GM20431 (cell line): Measurements from ENCODE around the gene C1orf105.
"Not testable (repeated sequence)": the region's sequence is repeated elsewhere in the genome, so short reads cannot be mapped to it uniquely, and the experiment has no call there.

Experiments used
- in situ Hi-C: fragments of 300-500 bp; cut with MseI, MboI; formaldehyde crosslinking; loops from one replicate; pipeline ENCODE4 v1.15.0; 2020; ENCODE audit warnings: low sequenced_read_pairs; ENCODE audit not compliant: unreplicated experiment

The C1orf105 gene

DNA sequence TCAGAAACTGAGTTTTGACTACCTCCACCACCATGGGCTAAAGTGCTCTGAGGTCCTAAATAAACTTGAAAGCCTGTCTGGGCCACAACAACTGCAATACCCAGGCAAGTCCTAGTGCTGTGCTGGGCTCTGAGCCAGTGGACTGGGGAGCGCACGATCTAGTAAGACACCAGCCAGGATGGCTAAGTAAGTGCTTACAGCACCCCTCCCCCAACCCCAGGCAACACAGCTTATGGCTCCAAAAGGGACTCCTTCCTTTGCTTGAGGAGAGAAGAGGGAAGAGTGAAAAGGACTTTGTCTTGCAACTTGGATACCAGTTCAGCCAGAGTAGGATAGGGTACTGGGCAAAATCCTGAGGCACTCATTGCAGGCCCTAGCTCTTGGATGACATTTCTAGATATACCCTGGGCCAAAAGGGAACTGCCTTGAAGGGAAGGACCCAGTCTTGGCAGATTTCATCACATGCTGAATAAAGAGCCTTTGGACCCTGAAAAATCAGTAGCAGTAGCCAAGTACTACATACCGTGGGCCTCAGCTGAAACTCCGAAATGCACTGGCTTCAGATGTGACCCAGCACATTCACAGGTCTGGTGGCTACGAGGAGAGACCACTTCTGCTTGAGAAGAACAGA is 1.6 kb downstream of the C1orf105 start:
- in situ Hi-C loops = no loop called here

DNA sequence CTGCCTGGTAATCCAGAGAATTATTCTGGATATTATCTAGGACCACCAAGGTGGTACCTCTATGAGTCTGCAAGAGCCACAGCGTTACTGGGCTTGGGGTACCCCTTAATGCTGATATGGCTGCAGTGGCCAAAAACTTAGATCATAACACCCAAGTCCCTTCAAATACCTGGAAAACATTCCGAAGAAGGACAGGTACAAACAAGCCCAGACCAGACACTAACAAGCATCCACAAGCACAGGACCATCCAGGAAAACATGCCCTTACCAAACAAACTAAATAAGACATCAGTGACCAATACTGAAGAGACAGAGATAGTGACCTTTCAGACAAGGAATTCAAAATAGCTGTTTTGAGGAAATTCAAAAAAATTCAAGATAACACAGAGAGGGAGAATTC is 2.9 kb downstream of the C1orf105 start:
- in situ Hi-C loops = no loop called here

DNA sequence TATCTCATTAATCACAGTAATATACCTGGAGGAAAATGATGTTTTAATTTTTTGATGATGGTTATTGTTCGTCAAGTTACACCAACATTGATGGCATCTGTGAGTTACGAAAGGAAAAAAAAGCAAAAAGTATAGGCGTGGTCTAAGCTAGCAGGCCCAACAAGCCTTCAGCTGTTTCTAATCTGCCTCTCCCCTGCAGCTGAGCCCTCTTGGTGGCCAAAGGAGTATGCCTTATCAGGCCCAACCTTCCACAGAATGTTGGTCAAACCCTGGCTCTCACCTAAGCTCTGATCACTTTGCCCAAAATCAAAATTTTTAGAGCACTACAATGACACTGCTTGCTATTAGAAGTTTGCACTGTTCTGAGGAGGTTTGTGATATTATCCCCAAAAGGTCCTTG is 4.9 kb downstream of the C1orf105 start:
- in situ Hi-C loops = no loop called here

DNA sequence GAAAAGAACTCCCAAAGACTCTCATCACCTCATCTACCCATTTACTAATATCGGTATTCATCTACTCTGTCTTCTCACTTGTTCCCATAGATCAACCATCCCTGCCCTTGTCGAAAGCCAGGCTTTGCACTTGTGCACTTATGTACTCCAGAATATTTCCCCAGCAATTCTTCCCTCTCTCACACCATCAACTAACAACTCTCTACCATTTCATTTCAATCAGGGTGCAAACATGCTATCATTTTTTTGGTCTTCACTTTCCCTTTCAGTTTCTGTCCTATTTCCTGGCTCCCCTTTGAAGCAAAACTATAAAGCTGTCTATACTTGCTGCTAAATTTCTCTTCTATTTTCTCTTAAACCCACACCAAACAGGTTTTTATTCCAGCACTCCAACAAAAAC is 6.7 kb downstream of the C1orf105 start:
- in situ Hi-C loops = no loop called here

DNA sequence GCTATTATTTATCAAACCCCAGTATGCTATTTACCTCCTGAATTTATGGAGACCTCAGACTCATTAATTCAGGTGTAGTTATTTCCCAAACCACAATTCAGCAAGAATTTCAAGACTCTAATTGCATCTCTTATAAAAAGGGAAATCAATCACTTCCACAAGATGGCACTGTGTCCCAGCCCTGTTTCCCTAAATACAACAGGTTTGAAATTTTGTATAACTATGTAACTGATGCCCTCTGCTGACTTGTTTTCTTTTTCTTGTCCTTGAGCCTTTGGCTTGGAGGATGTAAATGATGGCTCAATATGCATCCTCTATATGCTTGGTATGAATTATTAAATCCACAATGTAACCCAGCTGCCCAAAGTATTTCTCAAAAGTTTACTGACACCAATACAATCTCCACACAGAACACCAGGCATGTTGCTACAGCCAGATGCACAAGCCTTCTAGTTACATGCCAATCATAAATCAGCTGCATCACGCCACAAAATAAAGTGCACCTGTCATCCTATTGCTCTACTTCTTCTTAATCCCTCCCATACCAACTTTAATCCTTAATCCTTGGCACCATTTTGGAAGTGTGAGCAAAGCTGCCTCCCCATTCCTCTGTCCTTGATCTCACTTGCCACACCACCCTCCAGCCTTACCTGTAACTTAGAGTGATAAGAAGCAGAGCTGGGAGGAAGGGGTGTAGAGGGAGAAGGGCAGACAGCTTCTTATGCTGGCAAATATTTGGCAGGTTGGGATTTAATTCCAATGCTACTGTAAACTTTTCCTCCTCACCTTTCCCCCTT is 9.0 kb downstream of the C1orf105 start:
- in situ Hi-C loops = no loop called here

DNA sequence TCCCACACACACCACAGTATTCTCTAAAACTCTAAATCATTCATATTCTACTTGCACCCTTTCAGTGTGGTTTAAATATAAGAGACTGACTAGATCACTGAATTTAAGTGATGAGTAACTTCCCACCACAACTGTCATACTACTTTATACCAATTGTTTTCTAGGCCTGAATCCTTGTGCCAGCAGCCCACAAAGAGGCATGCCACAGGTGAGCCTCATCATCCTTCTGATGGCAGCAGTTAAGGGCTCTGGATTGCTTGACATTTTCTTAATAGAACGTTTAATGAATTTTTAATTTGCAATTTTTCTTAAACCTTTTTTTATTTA is 9.6 kb downstream of the C1orf105 start:
- in situ Hi-C loops = no loop called here

DNA sequence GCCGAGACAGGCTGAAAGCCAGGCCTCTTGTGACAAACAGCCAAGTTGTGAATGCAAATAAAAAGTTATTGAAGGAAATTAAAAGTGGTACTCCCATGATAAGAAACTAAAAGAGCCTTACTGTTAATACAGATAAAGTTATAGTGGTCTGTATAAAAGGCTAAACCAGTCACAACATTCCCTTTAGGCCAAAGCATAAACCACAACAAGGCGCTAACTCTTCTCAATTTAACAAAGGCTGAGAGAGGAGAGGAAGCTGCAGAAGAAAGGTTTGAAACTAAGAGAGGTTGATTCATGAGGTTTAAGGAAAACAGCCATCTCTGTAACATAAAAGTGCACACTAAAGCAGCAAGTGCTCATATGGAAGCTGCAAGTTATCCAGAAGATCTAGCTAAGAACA is 10.7 kb downstream of the C1orf105 start:
- in situ Hi-C loops = no loop called here

DNA sequence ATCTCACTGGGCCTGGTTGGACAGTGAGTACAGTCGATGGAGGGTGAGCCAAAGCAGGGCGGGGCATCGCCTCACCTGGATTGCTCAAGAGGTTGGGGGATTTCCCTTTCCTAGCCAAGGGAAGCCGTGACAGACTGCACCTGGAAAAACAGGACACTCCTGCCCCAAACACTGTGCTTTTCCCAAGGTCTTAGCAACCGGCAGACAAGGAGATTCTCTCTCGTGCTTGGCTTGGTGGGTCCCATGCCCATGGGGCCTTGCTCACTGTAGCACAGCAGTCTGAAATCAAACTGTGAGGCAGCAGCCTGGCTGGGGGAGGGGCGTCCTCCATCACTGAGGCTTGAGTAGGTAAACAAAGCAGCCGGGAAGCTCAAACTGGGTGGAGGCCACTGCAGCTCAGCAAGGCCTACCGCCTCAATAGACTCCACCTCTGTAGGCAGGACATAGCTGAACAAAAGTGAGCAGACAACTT is 11.3 kb downstream of the C1orf105 start:
- in situ Hi-C loops = no loop called here

DNA sequence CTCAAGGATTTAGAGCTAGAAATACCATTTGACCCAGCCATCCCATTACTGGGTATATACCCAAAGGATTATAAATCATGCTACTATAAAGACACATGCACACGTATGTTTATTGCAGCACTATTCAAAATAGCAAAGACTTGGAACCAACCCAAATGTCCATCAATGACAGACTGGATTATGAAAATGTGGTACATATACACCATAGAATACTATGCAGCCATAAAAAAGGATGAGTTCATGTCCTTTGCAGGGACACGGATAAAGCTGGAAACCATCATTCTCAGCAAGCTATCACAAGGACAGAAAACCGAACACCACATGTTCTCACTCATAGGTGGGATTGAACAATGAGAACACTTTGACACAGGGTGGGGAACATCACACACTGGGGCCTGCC is 16.7 kb downstream of the C1orf105 start:
- in situ Hi-C loops = not testable (repeated sequence)

DNA sequence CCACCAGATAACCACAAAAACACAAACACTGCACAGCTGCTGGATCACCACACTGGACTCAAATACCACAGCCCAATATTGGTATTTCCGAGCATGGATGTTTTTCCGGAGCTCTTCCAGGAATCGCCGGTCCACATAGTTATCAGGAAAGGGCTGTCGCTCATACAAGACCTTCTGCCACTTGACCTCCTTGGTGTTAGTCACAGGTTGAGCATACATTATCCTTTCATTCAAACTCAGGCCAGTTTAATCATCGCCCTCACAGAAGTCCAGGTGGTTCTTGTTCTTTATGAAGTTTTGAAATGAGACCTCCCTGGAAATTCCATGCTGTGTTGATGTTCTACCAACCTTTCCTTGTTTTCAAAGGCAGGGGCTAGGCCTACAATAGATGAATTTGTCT is 21.9 kb downstream of the C1orf105 start:
- in situ Hi-C loops = no loop called here

DNA sequence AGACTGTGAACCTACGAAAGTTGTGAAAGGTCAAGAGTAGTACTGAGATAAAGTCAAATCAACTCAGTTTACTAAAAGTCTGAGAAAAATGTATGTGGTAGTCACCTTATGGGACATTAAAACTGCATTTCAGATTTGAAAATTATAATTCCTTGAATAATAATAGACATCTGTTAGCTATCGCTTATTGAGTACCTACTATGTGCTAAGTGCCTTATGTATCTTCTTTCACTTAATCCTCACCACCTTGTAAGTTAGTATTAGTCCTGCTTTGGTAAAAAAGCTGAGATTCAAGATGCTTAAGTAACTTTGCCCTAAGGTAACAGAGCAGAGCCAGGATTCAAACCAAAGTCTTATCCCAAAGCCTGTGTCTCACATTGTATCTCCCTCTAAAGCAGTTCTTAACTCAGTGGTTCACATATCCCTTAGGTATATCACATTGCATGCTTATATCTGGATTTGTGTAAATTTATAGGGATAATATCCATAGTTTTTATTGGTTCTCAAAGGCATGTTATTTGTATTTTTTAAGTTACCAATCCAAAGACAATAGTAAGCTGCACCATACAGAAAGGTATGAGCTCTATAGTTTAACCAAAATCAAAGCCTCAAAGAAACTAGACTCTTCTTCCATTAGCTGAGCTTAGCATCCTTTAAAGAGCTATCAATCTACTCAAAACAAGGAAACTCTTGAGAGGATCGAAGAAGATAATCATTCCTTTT is 22.5 kb downstream of the C1orf105 start:
- in situ Hi-C loops = no loop called here

DNA sequence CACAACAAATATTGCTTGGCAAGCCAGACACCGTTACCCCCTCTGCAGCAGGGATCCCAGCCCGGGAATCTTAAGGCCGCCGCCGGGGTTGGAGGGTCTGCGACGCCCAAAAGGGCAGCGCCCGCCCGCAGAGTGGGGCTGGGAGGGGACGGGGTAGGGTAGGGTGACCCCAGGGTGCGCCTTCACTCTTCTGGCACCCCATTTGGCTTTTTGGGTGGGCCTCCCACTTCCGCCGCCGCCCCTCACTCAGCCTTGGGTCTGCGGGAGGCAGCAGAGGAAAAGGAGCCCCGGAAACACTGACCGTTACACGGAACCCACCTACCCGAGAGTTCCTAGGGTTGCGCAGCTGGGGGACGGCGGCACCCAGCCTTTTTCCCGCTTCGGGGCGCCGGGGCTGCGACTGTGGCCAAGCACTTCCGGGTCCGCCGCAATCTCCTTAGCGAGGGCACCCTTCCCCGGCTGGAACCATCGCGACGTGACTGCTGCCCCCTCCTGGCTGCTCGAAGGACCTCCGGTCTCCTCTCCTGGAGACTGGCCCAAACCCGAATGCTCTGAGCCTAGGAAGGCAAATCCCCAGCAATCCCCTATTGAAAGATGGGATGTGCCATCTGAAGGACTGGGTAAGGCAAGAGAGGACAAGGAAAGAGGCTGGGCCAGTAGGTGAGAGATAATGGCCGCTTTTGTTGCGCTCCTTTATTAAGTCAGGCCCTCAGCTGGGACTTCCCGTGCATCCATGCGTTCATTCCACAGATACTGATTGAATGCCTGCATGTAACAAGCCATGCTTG is 23.4 kb downstream of the C1orf105 start, which contains the start of gene PIGC:
PIGC (minus strand) TSS at position 404 of the 788 bp plus-strand sequence. CDS start 1,447 bp downstream, outside the sequence.
- in situ Hi-C loops = no loop called here

DNA sequence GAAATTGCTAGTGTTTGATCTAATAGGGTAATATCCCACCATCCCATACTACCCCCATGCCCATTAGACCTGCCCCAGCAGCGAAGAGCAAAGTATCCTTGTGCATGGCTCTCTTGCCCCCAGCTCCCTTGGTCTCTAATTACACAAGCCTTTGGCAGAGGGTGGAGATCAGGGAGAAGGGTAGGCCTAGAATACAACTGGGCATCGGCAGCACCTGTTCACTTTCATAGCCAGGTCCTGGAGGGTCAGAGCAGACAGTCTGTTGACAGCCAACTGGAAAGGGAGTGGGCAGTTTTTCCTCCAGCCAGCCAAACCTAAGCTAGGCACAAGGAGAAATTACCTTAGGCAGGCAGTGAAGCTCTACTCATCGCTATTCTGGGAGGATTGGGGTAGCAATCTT is 26.1 kb downstream of the C1orf105 start:
- in situ Hi-C loops = no loop called here

DNA sequence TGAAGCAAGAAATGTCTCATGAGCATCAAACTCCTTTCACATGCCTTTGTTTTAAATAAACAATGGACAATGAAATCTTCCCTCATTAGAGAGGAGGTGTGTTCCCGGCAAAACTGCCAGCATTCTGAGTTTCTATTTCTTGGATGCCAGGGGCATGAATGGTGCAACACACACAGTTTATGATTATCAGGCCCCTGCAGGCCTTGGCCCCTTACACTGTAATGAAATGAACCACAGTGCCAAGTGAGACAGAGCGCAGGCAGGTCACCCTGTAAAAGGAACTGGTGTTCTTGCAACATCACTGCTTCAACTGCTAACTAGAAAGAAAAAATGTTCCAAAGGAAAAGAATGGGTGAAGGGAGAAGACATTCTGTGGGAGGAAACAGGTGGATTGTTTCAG is 27.2 kb downstream of the C1orf105 start:
- in situ Hi-C loops = no loop called here

DNA sequence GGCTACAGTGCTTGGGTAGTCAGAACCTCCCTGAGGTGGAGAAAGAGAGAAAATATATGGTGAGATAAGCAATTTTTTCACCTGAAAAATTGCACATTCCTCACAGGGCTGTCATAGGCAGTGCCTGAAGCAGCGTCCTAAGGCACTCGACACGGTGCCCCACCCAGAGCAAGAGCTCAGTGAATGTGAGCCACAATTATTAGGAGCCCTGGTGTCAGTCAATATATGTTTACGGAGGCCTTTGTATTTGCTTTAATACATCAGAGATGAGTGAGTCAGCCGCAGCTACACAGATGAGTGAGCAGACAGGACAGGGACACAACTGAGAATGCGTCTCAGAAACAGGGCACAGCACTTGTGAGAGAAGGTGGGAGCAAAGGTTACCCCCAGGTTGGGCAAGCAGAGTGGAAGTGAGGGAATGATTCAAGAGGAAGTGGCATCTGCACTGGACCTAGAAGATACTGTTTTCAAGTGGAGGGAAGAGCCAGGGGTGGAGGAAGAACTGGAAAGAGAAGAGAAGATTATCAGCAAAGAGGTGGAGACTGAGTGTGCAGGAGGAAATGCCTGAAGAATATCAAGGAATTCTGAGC is 28.6 kb downstream of the C1orf105 start:
- in situ Hi-C loops = no loop called here

DNA sequence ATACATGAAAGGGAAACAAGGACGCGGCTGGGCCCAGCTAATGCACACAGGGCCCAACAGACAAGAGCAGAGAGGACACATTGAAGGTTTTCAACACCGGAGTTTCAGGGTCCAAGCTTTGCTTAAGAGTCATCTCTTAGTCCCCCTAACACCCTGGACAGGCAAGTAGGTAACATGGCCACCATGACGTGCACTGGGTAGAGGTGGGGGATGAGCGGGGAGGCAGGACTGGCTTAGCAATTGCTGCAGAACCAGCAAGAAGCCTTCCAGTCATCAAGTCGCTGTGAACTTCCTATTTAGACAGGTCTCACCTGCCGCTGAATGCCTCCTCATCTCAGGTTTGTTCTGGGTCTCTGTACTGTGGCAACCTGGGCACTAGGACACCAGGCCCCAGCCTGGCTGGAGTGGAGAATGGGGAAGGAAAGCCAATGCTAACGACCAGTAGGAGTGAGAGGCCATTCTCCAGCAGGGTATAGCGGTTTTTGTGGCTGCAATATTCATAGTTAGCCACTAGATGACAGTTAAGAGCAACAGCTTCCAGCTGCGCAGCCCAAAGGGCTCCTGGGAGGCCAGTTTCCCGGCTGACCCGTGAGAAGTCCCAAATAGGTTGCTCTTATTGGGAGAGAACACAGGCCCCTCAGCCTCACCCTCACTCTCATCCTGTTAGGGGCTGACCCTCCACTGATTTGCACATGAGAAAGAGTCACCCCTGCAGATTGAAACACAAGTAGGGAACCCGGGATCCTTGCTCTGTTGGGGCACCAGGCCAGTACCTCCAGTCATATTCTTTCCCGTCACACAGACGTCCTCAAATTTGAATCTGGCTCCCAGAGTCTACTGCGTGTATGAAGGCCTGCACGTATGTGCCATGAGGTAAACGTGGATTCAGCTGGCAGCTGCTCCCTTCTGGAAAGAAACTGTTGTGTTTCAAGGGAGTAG is 29.4 kb downstream of the C1orf105 start:
- in situ Hi-C loops = loop anchor here (25.0 kb wide), 1 partner anchor 262 kb away; no protein-coding TSS in a partner anchor

DNA sequence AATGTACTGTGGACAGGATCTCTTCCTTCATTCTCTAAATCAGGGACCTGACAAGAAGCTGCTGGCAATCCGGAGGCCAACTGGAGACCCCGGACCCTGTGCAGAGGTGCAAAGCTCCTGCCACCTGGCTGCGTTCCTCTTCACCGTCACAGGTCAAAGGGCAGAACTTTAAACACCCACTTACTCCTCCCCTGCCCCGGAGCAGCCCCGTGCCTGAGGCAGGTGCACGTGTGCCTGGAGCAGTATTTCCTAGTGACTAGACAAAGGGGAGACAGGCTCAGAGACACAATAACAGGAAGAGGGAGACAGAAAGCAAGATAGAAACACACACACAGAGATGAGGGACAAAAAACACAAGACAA is 30.0 kb downstream of the C1orf105 start:
- in situ Hi-C loops = loop anchor here (25.0 kb wide), 1 partner anchor 262 kb away; no protein-coding TSS in a partner anchor

DNA sequence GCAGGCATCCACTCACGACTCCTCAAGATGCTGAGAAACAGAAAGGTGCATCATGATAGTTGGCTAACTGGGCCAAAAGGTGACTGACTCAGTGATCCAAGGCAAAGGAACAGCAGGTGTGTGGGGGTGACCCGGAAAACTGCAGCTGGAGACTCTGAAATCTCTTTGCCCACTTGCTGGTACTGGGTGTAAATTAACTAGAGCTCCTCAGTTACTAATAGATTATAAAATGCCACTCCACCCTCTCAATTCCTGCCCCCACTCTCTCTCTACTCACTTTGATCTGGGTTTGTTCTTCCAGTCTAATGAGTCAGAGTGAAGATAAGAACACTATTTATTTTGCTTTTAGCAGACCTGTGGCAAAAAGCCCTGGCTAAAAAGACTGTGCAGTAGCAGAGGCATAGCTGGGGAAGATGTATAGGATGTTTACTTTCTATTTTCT is 30.5 kb downstream of the C1orf105 start:
- in situ Hi-C loops = loop anchor here (25.0 kb wide), 1 partner anchor 261 kb away; no protein-coding TSS in a partner anchor
